ENCODE data around the gene ADK.

ADK gene

GRCh38 chr10:74365109-74365508 lies 214.1 kb downstream of the ADK start:
- no peak for DNase-seq (ENCODE audit: low spot score)

DNA sequence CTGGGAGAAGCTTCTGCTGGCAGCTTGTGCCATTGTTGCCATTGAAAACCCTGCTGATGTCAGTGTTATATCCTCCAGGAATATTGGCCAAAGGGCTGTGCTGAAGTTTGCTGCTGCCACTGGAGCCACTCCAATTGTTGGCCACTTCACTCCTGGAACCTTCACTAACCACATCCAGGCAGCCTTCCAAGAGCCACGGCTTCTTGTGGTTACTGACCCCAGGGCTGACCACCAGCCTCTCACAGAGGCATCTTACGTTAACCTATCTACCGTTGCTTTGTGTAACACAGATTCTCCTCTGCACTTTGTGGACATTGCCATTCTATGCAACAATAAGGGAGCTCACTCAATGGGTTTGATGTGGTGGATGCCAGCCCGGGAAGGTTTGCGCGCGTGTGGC lies 220.7 kb downstream of the ADK start:
- no peak for DNase-seq (ENCODE audit: low spot score)

DNA sequence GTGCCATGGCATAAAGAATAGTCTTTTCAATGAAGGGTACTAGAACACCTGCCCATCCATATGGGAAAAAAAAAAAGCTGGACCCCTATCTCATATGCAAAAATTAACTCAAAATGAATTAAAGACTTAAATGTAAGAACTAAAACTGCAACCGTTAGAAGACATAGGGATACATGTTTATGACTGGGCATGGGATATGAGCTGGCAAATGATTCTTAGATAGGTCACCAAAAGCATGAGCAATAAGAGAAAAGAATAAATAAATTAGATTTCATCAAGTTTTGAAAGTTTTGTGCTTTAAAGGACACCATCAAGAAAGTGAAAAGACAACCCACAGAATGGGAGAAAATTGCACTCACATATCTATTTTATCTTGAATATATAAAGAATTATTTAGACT lies 222.0 kb downstream of the ADK start:
- DNase-seq (ENCODE audit: low spot score), result no peak

DNA sequence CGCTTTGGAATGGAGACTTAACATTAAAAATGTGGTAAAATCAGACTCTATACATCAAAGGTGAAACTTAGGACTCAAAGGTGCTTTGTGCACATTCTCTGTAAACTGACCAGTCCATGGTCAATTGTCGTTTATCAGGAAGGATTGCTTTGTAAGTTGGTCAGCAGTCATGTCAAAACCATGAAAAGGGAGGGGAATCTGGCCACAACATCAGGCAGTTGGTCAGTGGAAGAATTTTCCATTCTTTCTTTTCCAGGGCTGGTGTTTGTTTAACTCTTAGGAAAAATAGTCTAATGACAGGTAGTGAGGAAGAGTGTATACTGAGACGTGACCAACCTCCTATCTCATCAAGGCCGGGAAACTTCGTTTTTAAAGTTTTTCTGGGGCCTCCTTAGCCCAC lies 226.5 kb downstream of the ADK start:
- DNase-seq (ENCODE audit: low spot score), result no peak

DNA sequence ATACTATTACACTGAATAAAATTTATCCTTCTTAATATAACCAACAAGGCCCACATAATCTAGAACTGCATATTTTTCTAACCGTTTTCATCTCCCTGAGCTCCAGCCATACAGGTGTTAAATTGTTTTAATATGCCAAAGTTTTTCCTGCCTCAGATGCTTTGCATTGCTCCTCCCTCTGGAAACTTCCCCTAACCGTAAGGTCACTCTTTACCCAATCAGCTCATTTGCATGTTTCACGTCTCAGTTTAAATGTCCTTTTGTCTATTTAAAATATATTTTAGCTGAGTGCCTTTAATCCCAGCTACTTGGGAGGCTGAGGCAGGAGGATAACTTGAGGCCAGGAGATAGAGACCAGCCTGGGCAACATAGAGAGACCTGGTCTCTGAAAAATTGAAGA lies 228.5 kb downstream of the ADK start:
- no peak for DNase-seq (ENCODE audit: low spot score)

DNA sequence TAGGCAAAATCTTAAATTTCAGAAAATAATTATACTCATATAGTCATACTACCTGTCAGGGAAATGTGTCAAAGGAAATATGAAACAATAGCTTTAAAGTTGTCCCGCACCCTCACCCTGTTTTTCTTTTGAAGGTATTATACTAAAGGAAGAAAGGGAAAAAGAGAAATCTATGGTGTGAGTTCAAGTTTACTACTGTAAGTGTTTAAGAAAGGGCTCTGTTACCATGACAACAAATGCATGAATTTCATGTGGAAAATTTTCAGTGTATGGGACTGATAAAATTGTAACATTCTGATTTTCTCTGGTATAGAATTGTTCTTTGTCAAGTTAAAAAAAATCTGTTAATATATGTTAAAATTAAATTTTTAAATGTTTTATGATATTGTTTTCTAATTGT lies 229.8 kb downstream of the ADK start:
- no peak for DNase-seq (ENCODE audit: low spot score)

GRCh38 chr10:74381291-74381853 lies 230.4 kb downstream of the ADK start:
- DNase-seq (ENCODE audit: low spot score), result no peak

DNA sequence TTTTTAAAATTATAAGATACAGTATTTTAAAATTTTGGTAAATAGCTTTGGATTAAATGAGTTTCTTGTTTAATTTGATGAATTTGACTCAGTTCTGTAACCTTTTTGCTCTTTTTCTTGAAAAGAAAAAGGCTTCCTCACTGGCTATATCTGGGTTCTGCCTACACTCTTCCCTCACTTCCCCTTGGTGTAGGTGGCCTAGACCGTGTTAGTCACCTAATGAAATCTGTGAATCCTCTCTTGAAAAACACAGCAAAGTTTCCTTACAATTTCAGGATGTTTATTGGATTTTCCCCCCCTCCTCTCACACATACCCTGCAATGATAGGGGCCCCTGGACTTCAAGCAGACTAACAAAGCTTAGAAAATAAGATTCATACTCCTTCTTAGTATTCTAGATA lies 231.6 kb downstream of the ADK start:
- no peak for DNase-seq (ENCODE audit: low spot score)

DNA sequence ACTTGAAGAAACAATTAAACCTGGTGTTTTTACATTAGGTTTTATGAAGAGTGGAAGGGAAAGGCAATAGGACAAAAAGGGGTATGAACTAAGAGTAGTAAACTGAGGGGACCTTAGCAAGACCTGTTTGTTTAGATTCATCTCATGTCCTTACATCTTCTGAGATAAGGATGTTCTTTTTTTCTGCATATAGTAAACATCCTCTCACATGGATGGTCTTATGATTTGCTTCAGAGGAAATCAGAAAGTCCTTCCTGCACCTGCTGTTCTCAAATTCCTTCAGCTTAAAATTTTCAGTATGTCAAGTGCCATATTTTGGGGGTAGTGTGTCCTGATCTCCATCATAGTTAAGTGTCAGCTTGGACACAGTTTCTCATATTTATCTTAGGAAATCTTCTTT lies 232.6 kb downstream of the ADK start:
- no peak for DNase-seq (ENCODE audit: low spot score)

GRCh38 chr10:74384615-74385183 lies 233.7 kb downstream of the ADK start:
- no peak for DNase-seq (ENCODE audit: low spot score)

GRCh38 chr10:74388801-74389200 lies 237.8 kb downstream of the ADK start:
- DNase-seq (ENCODE audit: low spot score), result no peak

DNA sequence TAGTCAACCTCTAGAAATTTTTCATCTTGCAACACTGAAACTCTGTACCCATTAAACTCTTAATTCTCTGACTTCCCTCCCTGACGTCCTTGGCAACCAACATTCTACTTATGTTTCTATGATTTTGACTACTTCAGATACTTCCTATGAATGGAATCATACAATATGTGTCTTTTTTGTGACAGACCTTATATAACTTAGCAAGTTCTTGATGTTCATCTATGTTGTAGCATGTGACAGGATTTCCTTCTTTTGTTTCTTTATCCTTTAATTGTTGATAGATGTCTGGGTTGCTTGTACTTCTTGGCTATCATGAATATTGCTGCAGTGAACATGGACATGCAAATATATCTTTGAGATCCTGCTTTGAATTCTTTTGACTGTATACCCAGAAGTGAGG lies 240.8 kb downstream of the ADK start:
- DNase-seq (ENCODE audit: low spot score), result no peak

GRCh38 chr10:74394416-74394969 lies 243.5 kb downstream of the ADK start:
- no peak for DNase-seq (ENCODE audit: low spot score)

DNA sequence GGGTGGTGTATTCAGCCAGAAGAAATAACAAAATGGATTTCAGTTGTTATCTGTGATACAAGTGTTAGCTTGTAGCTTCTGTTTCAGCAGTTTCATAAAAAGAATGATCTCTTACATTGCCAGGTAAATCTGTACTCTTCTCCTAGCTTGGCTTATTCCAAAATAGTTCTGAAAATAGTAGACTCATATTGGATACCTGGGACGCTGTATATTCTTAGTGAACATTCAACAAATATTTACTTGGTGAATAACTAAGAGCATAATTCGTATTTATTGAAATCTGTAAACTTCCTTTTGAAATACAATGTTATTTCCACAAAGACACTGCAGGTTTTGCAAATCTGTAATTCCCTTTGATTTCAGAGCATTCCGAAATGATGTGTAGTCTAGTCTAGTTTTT lies 249.2 kb downstream of the ADK start:
- DNase-seq (ENCODE audit: low spot score), result no peak

DNA sequence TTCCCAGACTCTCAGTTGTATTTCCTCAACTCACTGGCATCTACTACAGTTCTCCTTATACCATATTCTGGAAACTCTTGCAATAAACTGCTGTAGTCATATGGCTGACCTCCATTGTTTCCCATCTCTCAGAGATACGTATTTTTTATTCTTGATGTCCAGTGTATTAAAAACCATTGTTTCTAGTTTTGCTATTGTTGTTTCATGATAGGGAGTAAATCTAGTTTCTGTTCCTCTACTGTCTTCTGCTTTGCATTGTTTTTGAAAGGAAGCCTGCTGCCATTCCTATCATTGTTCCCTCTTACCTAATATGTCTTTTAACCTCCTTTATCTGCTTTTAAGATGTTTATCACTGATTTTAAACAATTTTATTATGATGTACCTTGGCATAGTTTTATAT lies 255.0 kb downstream of the ADK start:
- no peak for DNase-seq (ENCODE audit: low spot score)

DNA sequence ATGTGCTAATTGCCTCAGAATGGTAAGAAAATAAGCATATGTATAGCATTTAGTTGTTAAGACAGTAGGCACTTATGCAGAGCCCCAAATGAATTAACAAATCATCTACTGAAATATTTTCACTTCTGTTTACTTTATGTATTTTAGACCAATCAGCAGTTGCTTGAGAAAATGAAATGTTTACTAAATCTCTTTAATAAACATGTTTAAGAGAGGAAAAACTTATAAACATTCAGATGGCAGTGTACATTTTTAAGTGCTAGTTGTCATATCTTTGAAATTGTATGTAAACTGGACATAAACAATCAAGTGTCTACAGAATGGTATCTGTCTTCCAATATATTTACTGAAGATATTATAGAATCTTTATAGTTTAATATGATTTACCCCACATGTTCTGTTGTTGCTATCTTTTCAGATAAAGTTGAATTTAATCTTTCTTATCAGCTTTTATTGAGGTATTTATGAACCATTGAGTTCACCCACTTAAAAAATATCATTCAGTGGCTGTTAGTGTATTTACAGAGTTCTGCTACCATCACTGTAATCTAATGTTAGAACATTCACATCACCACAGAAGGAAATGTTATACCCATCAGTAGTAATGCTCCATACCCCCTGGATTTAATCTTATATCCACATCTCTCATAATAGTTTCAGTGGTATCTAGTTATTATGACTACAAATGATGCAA lies 264.3 kb downstream of the ADK start:
- no peak for DNase-seq (ENCODE audit: low spot score)

GRCh38 chr10:74417397-74417796 lies 266.4 kb downstream of the ADK start:
- DNase-seq (ENCODE audit: low spot score), result no peak

- DNase-seq (ENCODE audit: low spot score), result no peak
Measured at GRCh38 chr10:74418285-74418872, 267.4 kb downstream of the ADK start.

DNA sequence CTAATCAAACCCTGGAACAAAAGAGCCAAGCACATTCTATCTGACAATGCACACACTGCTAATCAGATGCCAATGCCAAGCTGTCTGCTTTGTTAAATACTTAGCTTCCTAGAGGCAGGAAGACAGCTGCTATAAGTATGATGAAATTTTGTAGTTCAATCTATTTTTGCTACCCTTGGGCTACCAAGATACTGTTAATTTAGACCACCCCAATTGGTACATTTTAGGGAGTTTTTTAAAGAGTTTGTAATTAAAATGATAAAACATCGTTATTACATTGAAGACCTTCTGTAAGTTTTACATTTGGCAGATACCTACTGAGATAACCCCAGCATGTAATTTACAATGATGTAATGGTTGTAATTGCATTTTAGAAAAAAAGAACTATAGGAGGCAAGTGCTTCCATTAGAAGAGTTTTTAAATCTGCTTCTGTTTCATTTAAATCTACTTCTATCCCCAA lies 268.5 kb downstream of the ADK start:
- DNase-seq (ENCODE audit: low spot score), result no peak

GRCh38 chr10:74419958-74420375 lies 268.9 kb downstream of the ADK start:
- DNase-seq (ENCODE audit: low spot score), result no peak

- DNase-seq (ENCODE audit: low spot score), result no peak
Measured at GRCh38 chr10:74424565-74424964, 273.5 kb downstream of the ADK start.

DNA sequence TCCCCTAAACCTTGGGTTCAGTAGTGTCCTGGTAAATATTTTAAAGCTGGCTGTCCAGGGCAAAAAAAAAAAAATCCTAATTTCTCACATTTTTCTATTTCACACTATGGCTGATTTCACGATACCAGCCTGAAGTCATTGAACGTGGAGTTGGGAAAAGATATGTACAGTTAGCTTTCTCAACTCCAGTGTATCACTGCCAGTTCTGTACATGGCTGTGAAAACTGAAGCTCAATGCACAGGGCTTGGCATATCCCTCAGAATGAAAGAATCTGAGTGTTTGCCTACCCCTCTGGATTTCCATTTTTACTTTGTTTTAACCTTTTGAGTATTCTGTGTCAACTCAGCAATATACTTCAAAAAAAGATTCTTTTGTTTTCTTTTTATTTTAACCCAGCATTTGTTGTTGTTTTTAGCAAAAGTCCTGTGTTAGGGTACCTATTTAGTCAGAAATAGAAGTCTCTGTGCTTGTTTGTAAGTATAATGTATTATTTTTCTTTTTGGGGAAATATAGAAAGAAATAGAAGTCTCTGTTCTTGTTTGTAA lies 274.5 kb downstream of the ADK start:
- DNase-seq (ENCODE audit: low spot score), result no peak

DNA sequence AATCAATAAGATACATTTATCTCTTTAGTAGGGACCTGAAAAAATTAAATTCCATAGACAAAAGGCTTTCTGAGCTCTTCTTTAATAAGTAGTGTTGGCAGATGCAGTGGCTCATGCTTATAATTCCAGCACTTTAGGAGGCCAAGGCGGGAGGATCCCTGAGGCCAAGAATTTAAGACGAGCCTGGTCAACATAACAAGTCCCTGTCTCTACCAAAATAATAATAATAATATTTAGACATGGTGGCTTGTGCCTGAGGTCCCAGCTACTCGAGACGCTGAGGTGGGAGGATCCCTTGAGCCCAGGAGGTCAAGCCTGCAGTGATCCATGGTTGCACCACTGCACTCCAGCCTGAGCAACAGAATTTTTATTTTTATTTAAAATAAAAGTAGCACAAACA lies 280.8 kb downstream of the ADK start:
- DNase-seq (ENCODE audit: low spot score), result no peak

Measured in ecto neural progenitor cell (in vitro differentiated cells).